IMR-90 (cell line): ENCODE measurements around the gene CLEC4D. TPM values are rescaled to one million over a fixed set of nuclear protein-coding genes. Genes with fewer than 3 reads are reported as not detected.

Source experiments
- ATAC-seq: fragments of 200-7000 bp; cut with Tn5 transposase; 2 replicates; pipeline ENCODE4 v1.9.1; 2020; ENCODE audit warnings: low read depth, mild to moderate bottlenecking, moderate library complexity
- BruUV-seq: library from RNA; stranded (reverse); fragments of 400-500 nt; replicated peaks from 2 replicates; lab custom pipeline; 2021; lab: Mats Ljungman, UMichigan
- CTCF ChIA-PET: fragments of 300-600 bp; formaldehyde crosslinking; extraction: SDS; loops from one replicate; lab custom pipeline; 2021; ENCODE audit warnings: antibody characterized with exemption; lab: Yijun Ruan, JAX
- POLR2A ChIA-PET: fragments of 300-600 bp; sonication (Branson Sonifier 250); formaldehyde crosslinking; loops from one replicate; lab custom pipeline; 2022; ENCODE audit warnings: antibody characterized with exemption; ENCODE audit not compliant: unreplicated experiment; lab: Charles Lee
- DNase-seq: peaks from one replicate; pipeline ENCODE4 v3.0.0; 2013
- H2AFZ ChIP-seq: replicated peaks from 2 replicates; pipeline ENCODE3; 2013; ENCODE audit warnings: low read length, mild to moderate bottlenecking; ENCODE audit not compliant: poor library complexity
- H2AK5ac ChIP-seq: 2 replicates; pipeline ENCODE4 v1.6.1; 2013; ENCODE audit warnings: low read depth, low read length, inconsistent platforms
- H2AK9ac ChIP-seq: replicated peaks from 2 replicates; pipeline ENCODE3; 2013; ENCODE audit warnings: mild to moderate bottlenecking, low read depth, low read length, moderate library complexity; ENCODE audit not compliant: poor library complexity
- H2BK120ac ChIP-seq: 2 replicates; pipeline ENCODE4 v1.6.1; 2013; ENCODE audit warnings: low read depth, low read length, inconsistent platforms
- H2BK15ac ChIP-seq: 3 replicates; pipeline ENCODE4 v1.6.1; 2013; ENCODE audit warnings: low read depth, low read length, inconsistent platforms
- H2BK20ac ChIP-seq: 2 replicates; pipeline ENCODE4 v1.6.1; 2013; ENCODE audit warnings: low read depth, mild to moderate bottlenecking, inconsistent platforms, low read length, moderate library complexity
- H2BK5ac ChIP-seq: 2 replicates; pipeline ENCODE4 v1.6.1; 2013; ENCODE audit warnings: mild to moderate bottlenecking, low read depth, low read length, inconsistent platforms; ENCODE audit not compliant: poor library complexity, severe bottlenecking
- H3K14ac ChIP-seq: replicated peaks from 2 replicates; pipeline ENCODE4 v1.6.1; 2013; ENCODE audit warnings: low read depth, low read length, inconsistent platforms
- H3K18ac ChIP-seq: 2 replicates; pipeline ENCODE4 v1.6.1; 2013; ENCODE audit warnings: low read depth, low read length, control low read depth
- H3K23ac ChIP-seq: 2 replicates; pipeline ENCODE4 v1.6.1; 2013; ENCODE audit warnings: low read depth, low read length, inconsistent platforms
- H3K27ac ChIP-seq: 2 replicates; pipeline ENCODE4 v1.5.1; 2013; ENCODE audit warnings: mild to moderate bottlenecking, control low read depth, low read length; ENCODE audit not compliant: insufficient read depth
- H3K27me3 ChIP-seq: 2 replicates; pipeline ENCODE4 v1.6.1; 2013; ENCODE audit warnings: low read length; ENCODE audit not compliant: control insufficient read depth, insufficient read depth
- H3K36me3 ChIP-seq: 2 replicates; pipeline ENCODE4 v1.6.1; 2013; ENCODE audit warnings: low read length, mixed read lengths; ENCODE audit not compliant: control insufficient read depth, insufficient read depth
- H3K4ac ChIP-seq: 2 replicates; pipeline ENCODE4 v1.6.1; 2013; ENCODE audit warnings: low read depth, low read length, inconsistent platforms
- H3K4me1 ChIP-seq: 2 replicates; pipeline ENCODE4 v1.6.1; 2013; ENCODE audit warnings: low read length, mixed read lengths; ENCODE audit not compliant: control insufficient read depth, insufficient read depth
- H3K4me2 ChIP-seq: 2 replicates; pipeline ENCODE4 v1.6.1; 2013; ENCODE audit warnings: low read depth, mild to moderate bottlenecking, control low read depth, low read length, moderate library complexity
- H3K4me3 ChIP-seq: 2 replicates; pipeline ENCODE4 v1.5.1; 2013; ENCODE audit warnings: low read depth, mild to moderate bottlenecking, control low read depth, low read length, moderate library complexity; ENCODE audit not compliant: insufficient read depth
- H3K56ac ChIP-seq: 2 replicates; pipeline ENCODE4 v1.6.1; 2013; ENCODE audit warnings: low read length, inconsistent platforms; ENCODE audit not compliant: insufficient read depth; ENCODE audit errors: extremely low read depth
- H3K79me1 ChIP-seq, 2 experiments: 2 replicates each; pipeline ENCODE4 v1.6.1; 2013; ENCODE audit warnings: low read length in 2 of 2, inconsistent platforms in 1 of 2, low read depth in 1 of 2
- H3K9ac ChIP-seq: 2 replicates; pipeline ENCODE4 v1.6.1; 2013; ENCODE audit warnings: low read depth, low read length, control low read depth
- H3K9me1 ChIP-seq: 2 replicates; pipeline ENCODE4 v1.6.1; 2013; ENCODE audit warnings: low read length, inconsistent platforms; ENCODE audit not compliant: insufficient read depth
- H3K9me3 ChIP-seq: 2 replicates; pipeline ENCODE4 v1.6.1; 2013; ENCODE audit warnings: low read length; ENCODE audit not compliant: control insufficient read depth, insufficient read depth
- H4K20me1 ChIP-seq: 2 replicates; pipeline ENCODE4 v1.6.1; 2013; ENCODE audit warnings: low read length, inconsistent platforms; ENCODE audit not compliant: insufficient read depth
- H4K5ac ChIP-seq: 2 replicates; pipeline ENCODE4 v1.6.1; 2013; ENCODE audit warnings: mild to moderate bottlenecking, low read depth, low read length, control low read depth
- H4K8ac ChIP-seq, 2 experiments: 2 replicates each; pipeline ENCODE4 v1.6.1; 2013; ENCODE audit warnings: low read depth in 2 of 2, low read length in 2 of 2, control low read depth in 1 of 2, inconsistent platforms in 1 of 2
- H4K91ac ChIP-seq: 2 replicates; pipeline ENCODE4 v1.6.1; 2013; ENCODE audit warnings: low read depth, low read length, inconsistent platforms; ENCODE audit not compliant: insufficient read depth
- BHLHE40 ChIP-seq: fragments of 150-350 bp; IDR thresholded peaks from 2 replicates; pipeline ENCODE4 v1.6.1; 2016; ENCODE audit warnings: mild to moderate bottlenecking, low read depth, low read length
- ELK1 ChIP-seq: fragments of 150-350 bp; IDR thresholded peaks from 2 replicates; pipeline ENCODE4 v1.6.1; 2016; ENCODE audit warnings: low read depth, mild to moderate bottlenecking, low read length, moderate library complexity, borderline replicate concordance
- MAFK ChIP-seq: IDR thresholded peaks from 2 replicates; pipeline ENCODE4 v1.6.1; 2012; ENCODE audit warnings: low read depth, low read length, improper control_type of control experiment
- RAD21 ChIP-seq: IDR thresholded peaks from 2 replicates; pipeline ENCODE4 v1.6.1; 2012; ENCODE audit warnings: low read length, improper control_type of control experiment
- SMC3 ChIP-seq: fragments of 150-350 bp; IDR thresholded peaks from 2 replicates; pipeline ENCODE4 v1.6.1; 2016; ENCODE audit warnings: low read depth, mild to moderate bottlenecking, antibody characterized with exemption, low read length, moderate library complexity
- WGBS, 2 experiments: methylation state at CpG; one replicate each; pipeline versions ENCODE4 v1.1.5 to v1.1.7; 2013; ENCODE audit warnings: missing lambda C conversion rate in 2 of 2; ENCODE audit not compliant: insufficient read length in 1 of 2; ENCODE audit errors: extremely low coverage in 2 of 2; 5-methylcytosine and 5-hydroxymethylcytosine counted together
- dilution Hi-C: fragments of 300-500 bp; cut with HindIII; formaldehyde crosslinking; loops from one replicate; pipeline ENCODE4 v1.14.3; 2018; ENCODE audit warnings: low sequenced_read_pairs; ENCODE audit not compliant: unreplicated experiment
- in situ Hi-C: fragments of 300-500 bp; cut with MboI; formaldehyde crosslinking; loops from 3 replicates; pipeline ENCODE4 v1.14.3; 2019; ENCODE audit warnings: low sequenced_read_pairs, inconsistent platforms, mixed read lengths
- intact Hi-C: fragments of 100-400 bp; cut with micrococcal nuclease; formaldehyde crosslinking; loops from 2 replicates; pipeline ENCODE4 v1.10.0; 2022
- polyA plus RNA-seq, 3 experiments: library from polyadenylated mRNA; depleted of rRNA; stranded (reverse); fragments of >200 nt; gene quantifications; 2 replicates each; pipeline ENCODE4 v1.2.3, GENCODE V29; 2012; ENCODE audit warnings: low replicate concordance in 1 of 3
- total RNA-seq: library from RNA; depleted of rRNA; stranded (reverse); fragments of >200 nt; gene quantifications from 2 replicates; pipeline ENCODE4 v1.2.3, GENCODE V29; 2012
- TF ChIP-seq, protein P1 (sequence below): conservative IDR thresholded peaks from 2 replicates; pipeline ENCODE4 v1.5.1; 2012; ENCODE audit warnings: mild to moderate bottlenecking, low read depth, low read length, improper control_type of control experiment

CLEC4D gene
- total and polyA plus RNA-seq, 2 of the 4 experiments (the other 2 are of a cell fraction) = not detected

DNA sequence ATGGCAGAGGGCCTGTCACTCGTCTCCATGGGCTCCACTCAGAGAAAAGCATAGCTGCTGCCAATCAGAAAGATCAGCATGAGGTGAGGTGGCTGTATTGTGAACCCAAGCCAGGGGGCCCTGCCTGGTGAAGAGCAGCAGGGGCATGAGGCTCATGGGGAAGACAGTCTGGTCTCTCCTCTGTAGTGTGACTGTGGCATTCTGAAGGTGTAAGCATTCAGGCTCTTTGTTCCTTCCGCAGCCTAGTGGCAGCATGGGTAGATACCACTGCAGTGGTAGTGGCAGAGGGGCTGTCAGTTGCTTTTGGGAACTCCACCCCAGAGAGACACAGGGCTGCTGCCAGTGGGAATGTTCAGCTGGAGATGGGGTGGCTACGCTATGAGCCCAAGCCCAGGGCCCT, 5.1 kb upstream of the CLEC4D start:
- intact Hi-C loops = no loop called here
- Histone ChIP-seq H3K27me3 (no peaks in the 10 kb centered on the region), H2BK120ac (no peak overlapping the region), H2BK5ac (no peak overlapping the region), H4K91ac (no peak overlapping the region), H4K8ac (no peak overlapping the region), H3K27ac (no peak overlapping the region), H2AK5ac (no peak overlapping the region), H3K4me1 (no peaks in the 10 kb centered on the region), H3K9ac (no peak overlapping the region), H3K56ac (no peak overlapping the region), H3K9me1 (no peaks in the 10 kb centered on the region), H3K79me1 (no peaks in the 10 kb centered on the region), H3K18ac (no peak overlapping the region), H3K23ac (no peak overlapping the region), H3K14ac (no peak overlapping the region), H2AK9ac (no peak overlapping the region), H3K36me3 (no peaks in the 10 kb centered on the region), H3K4me3 (no peak overlapping the region), H3K4me2 (no peak overlapping the region), H2AFZ (no peak overlapping the region), H3K9me3 (no peaks in the 10 kb centered on the region), H2BK20ac (no peak overlapping the region), H4K5ac (no peak overlapping the region), H2BK15ac (no peak overlapping the region), H4K20me1 (no peaks in the 10 kb centered on the region), H3K4ac (no peak overlapping the region)
- ATAC-seq (no peak), DNase-seq (no peak)
- BruUV-seq = no TSS peak
- in situ Hi-C loops = no loop called here
- TF ChIP-seq SMC3 (no peak), BHLHE40 (no peak), ELK1 (no peak), MAFK (no peak), RAD21 (no peak)
- TF ChIP-seq, protein P1, sequence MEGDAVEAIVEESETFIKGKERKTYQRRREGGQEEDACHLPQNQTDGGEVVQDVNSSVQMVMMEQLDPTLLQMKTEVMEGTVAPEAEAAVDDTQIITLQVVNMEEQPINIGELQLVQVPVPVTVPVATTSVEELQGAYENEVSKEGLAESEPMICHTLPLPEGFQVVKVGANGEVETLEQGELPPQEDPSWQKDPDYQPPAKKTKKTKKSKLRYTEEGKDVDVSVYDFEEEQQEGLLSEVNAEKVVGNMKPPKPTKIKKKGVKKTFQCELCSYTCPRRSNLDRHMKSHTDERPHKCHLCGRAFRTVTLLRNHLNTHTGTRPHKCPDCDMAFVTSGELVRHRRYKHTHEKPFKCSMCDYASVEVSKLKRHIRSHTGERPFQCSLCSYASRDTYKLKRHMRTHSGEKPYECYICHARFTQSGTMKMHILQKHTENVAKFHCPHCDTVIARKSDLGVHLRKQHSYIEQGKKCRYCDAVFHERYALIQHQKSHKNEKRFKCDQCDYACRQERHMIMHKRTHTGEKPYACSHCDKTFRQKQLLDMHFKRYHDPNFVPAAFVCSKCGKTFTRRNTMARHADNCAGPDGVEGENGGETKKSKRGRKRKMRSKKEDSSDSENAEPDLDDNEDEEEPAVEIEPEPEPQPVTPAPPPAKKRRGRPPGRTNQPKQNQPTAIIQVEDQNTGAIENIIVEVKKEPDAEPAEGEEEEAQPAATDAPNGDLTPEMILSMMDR = no peak
- ChIA-PET POLR2A (no interaction called here), CTCF (no interaction called here)
- WGBS, 2 experiments = 60% methylated on average over 2 of the region's 3 CpGs; no CpG with 5 or more reads in 1 of the 2 experiments
- dilution Hi-C loops = no loop called here
